HFF-Myc (cell line): Measurements from ENCODE around the gene UBE2QL1.
A peak's percentile ranks its signal among the peaks of the same experiment; 100 is the strongest.

Source experiments
- DNase-seq: peaks from one replicate; pipeline ENCODE4 v3.0.0-alpha.2; 2011; ENCODE audit warnings: low read depth; ENCODE audit errors: extremely low read depth
- H3K4me3 ChIP-seq: replicated peaks from 2 replicates; pipeline ENCODE4 v1.5.1; 2011; ENCODE audit warnings: low read depth, mild to moderate bottlenecking, control low read depth, low read length
- TF ChIP-seq, protein P1 (sequence below): IDR thresholded peaks from 2 replicates; pipeline ENCODE4 v1.5.1; 2012; ENCODE audit warnings: mild to moderate bottlenecking, low read depth, low read length, control low read depth; ENCODE audit errors: missing control alignments

UBE2QL1 gene

DNA sequence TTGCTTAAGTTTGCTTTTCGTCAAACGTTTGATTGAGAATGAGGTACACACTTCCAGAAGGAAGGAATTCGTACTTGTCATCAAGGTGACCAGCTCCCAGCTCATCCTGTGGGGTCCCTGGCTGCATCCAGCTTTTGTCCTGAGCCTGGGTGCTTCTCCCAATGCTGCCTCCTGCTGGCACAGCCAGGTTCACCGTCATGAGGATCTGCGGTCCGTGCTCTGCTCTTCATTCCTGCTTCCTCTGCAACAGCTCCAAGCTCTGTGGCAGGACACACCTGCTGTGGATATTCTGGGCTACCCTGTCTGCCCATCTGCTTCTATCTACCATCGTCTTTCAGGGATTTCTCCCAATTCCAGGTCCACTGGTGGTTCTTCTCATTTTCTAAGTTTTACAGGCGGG is 13.3 kb upstream of the UBE2QL1 start:
- DNase-seq: no peak
- TF ChIP-seq, protein P1, sequence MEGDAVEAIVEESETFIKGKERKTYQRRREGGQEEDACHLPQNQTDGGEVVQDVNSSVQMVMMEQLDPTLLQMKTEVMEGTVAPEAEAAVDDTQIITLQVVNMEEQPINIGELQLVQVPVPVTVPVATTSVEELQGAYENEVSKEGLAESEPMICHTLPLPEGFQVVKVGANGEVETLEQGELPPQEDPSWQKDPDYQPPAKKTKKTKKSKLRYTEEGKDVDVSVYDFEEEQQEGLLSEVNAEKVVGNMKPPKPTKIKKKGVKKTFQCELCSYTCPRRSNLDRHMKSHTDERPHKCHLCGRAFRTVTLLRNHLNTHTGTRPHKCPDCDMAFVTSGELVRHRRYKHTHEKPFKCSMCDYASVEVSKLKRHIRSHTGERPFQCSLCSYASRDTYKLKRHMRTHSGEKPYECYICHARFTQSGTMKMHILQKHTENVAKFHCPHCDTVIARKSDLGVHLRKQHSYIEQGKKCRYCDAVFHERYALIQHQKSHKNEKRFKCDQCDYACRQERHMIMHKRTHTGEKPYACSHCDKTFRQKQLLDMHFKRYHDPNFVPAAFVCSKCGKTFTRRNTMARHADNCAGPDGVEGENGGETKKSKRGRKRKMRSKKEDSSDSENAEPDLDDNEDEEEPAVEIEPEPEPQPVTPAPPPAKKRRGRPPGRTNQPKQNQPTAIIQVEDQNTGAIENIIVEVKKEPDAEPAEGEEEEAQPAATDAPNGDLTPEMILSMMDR: peak; percentile 41
- no peak overlapping the region for H3K4me3 ChIP-seq

DNA sequence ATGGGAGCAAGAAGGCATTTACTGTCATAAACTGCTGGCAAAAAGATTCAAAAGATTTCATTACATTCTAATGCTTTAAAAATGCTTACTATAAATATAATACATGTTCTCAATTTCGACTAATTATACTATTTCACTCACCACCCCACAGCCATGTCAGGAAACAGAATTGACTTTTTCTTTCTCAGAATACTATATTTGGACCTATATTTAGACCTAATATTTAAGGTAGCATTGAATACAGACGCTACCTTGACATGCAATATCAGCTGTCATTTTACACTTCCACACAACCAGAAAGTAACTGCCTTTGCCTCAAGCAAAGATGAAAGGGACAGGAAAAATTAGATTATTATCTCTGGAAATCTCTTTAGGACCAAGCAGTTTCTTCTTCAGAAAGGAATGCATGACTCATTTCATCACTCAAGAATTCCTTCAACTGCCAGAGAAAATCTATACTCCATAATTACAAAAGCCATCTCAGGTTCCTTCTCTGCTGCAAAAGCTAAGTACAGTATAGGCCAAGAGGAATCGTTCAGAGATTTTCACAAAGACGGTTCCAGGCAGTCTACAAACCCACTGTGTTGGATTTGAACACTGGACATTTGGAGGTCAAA is 11.8 kb upstream of the UBE2QL1 start:
- no peak for DNase-seq

DNA sequence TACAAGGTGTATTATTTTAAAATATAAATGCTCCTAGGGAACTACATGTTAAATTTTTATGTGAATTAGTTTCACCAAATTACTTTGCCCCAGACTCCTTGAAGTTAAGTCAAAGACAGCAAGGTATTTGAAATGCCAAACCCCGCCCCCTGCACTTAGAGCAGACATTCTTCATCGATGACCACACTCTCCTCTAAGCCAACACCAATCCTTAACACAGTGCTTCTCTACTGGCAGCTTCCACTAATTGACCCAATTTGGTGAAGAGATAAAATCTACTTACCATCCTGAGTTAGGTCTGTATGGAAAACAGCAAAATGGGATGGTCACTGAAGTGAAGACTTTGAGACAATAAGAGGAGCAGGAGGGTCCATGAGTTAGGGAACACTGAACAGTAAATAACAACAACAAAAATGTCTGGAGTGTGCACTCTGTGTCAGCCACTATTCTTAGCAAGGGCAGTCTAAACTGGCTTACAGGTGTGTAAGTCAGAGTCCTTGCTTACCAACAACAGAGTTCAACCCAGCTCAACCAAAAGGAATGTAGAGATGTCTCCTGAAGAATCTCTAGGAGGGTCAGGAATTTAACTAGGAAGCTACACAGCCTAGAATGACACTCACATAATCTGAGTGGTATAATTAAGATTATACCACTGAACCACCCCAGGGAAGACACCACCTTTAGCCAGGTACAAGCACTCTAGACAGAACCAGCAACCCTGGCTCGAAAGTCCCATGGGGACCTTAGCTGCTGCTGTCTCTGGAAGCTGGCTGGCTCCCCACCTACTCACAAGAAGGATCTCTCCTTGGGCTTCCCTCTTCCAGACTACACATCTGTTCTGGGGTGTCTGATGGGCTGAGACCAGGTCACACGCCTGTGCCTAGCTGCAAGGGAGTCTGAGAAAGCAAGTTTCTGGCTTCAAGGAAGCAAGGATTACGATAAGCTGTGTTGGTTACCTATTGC is 8.8 kb upstream of the UBE2QL1 start:
- no peak for DNase-seq
- no peak overlapping the region for H3K4me3 ChIP-seq
- TF ChIP-seq, protein P1: no peak

More for the DNA sequence above, 11.8 kb upstream of the UBE2QL1 start:
- H3K4me3 ChIP-seq: no peak overlapping the region
- TF ChIP-seq, protein P1: no peak

DNA sequence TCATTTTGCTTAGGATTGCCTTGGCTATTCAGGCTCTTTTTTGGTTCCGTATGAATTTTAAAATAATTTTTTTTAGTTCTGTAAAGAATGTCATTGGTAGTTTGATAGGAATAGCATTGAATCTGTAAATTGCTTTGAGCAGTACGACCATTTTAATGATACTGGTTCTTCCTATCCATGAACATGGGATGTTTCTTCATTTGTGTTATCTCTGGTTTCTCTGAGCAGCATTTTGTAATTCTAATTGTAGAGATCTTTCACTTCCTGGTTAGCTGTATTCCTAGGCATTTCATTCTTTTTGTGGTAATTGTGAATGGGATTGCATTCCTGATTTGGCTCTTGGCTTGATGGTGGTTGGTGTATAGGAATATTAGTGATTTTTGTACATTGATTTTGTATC is 6.3 kb upstream of the UBE2QL1 start:
- TF ChIP-seq, protein P1: no peak
- H3K4me3 ChIP-seq: no peak overlapping the region
- no peak for DNase-seq

DNA sequence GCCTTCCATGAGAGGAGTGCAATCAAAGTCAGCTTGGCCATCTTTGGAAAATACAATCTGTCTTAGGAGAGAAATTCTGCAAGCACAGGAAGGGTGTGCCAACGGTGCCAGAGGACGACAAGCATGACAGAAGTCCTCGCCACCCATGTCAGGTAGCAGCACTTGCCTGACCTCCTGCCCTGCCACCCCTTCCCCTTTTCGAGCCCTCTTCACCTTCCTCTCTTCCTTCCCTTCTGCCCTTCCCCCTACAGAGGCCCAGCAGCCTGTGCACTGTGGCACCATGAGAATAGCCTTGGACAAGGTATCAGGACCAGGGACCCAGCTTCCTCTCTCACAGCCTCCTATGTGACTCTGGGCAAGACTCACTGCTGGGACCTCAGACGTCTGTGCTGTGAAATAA is 5.3 kb upstream of the UBE2QL1 start:
- TF ChIP-seq, protein P1: no peak
- H3K4me3 ChIP-seq: no peak overlapping the region
- no peak for DNase-seq

DNA sequence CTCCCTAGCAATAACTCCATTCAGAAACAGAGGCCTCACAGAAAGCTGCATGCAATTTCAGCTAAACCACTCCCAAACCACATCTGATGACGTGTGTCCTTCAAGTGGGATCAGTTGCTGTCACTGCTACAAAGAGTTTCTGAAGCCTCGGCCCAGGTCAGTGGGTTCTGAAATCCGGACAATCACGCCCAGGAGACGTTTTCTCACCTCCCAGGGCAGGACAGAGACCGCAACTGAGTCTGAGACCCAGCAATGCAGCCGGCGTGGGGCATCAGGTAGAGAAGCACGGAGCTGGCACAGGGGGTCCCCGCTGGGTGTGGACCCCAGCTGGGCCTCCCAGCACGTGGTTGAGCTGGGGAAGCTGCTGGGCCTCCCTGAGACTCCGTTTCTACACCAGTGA is 2.6 kb upstream of the UBE2QL1 start:
- TF ChIP-seq, protein P1: no peak
- H3K4me3 ChIP-seq: no peak overlapping the region
- DNase-seq: no peak
